HG03025 (cell line): ENCODE data around the gene PTGFRN.
"Not testable (repeated sequence)": the region's sequence is repeated elsewhere in the genome, so short reads cannot be mapped to it uniquely, and the experiment has no call there.

ENCODE experiments used
- ATAC-seq: cut with Tn5 transposase; IDR thresholded peaks from one replicate; pipeline ENCODE4 v1.9.1; 2021; ENCODE audit warnings: mild to moderate bottlenecking, moderate library complexity; ENCODE audit not compliant: unreplicated experiment, low FRiP score

Gene PTGFRN

DNA sequence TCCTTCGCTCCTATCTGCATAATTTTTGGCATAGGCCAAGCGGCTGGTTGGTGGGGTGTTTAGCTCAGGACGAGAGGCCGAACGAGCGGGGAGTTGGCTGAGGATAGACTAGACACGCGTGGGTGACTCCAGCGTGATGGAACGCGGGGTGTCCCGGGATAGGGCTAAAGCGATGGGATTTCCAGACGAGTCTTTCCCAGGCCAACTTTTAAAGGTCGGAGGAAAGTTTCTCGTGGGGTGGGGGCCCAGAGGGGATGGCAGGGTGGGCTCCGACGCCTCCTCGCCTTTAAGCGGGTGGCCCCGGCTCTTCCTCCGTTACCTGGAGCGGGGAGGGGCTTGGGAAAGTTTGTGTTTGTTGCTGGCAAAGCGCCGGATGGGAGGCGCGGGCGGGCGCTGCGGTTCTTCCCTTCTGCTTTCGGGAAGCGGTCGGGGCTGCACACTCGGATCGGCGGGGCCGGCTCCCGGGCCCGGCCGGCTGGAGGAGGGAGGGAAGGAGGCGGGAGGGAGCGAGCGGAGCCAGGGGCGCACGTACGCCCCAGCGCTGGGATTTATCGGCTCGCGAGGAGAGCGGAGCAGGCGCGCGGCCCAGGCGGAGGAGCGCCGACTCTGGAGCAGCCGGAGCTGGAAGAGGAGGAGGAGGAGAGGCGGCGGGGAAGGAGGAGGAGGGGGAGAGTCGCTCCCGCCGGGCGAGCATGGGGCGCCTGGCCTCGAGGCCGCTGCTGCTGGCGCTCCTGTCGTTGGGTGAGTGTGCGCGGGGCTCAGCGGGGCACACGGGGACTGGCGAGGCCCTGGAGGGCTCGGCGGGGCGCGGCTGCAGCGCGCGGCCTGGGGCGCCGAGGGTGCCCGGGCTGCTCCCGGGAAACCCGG lies at the start of gene PTGFRN:
TSS of gene PTGFRN (plus strand) at position 405 of the 867 bp plus-strand sequence. CDS start at position 693, 288 bp downstream.
- ATAC-seq, result no peak

DNA sequence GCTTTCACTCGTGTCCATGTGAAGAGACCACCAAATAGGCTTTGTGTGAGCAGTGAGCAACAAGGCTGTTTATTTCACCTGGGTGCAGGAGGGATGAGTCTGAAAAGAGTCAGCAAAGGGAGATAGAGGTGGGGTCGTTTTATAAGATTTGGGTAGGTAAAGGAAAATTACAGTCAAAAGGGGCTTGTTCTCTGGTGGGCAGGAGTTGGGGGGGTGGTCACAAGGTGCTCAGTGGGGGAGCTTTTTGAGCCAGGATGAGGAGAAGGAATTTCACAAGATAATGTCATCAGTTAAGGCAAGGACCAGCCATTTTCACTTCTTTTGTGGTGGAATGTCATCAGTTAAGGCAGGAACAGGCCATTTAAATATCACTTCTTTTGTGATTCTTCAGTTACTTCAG lies 49.5 kb upstream of the PTGFRN start:
- ATAC-seq, result not testable (repeated sequence)

DNA sequence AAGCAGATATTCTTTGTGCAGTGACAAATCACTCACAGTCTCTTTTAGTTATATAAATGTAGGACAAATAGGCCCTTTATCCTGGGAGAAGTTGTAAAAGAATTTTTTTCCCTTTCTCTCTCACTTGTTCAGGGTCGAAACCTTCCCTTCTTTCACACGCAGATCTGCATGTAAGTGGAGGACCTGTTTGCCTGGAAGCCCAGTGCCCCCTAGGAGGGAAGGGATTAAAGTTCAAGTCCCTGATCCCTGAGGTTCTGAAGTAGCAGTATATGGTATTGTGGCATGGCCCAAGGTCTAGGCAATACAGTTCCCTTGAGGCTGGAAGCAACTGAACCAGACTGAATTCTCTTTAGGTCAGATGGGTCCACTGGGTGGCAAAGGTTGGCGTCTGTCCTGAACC lies 48.6 kb upstream of the PTGFRN start:
- ATAC-seq, result no peak

DNA sequence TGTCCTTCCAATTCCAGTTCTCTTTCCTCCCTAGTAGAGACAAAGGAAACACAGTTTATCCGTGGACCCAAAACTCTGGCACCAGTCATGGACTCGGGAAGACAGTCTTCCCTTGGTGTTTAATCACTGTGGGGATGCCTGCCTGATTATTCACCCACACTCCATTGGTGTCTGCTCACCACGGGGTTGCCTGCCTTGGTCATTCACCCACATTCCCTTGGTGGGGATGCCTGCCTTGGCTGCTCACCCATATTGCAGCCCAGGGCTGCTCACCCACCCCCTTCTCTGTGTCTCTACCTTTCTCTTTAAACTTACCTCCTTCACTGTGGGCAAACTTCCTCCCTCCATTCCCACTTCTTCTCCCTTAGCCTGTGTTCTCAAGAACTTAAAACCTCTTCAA lies 46.7 kb upstream of the PTGFRN start:
- not testable (repeated sequence) for ATAC-seq

DNA sequence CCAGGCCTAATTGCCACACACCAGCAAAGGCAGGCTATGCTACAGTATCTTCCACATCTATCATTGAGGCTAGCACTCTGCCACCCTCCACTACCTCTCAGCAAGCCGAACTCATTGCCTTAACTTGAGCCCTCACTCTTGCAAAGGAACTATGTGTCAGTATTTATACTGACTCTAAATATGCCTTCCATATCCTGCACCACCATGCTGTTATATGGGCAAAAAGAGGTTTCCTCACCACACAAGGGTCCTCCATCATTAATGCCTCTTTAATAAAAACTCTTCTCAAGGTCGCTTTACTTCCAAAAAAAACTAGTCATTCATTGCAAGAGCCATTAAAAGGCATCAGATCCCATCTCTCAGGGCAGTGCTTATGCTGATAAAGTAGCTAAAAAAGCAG lies 43.2 kb upstream of the PTGFRN start:
- ATAC-seq, result not testable (repeated sequence)

DNA sequence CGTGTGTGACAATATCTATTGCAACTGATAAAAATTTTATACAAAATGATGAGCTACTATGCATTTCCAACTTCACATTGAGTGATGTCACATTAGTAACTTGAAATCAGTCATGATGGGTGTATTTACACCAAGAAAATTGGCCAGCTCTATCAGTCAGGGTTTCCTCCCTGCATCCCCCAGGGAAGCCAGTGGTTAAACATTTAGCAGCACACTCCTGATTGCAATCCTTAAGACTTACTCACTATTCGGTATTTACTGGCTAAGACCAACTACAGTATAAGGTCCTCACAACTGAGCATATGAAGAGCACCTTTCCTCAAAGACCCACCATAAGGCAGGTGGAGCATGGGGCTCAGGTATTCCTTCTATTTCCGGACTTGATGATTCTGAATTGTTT lies 41.3 kb upstream of the PTGFRN start:
- no peak for ATAC-seq

DNA sequence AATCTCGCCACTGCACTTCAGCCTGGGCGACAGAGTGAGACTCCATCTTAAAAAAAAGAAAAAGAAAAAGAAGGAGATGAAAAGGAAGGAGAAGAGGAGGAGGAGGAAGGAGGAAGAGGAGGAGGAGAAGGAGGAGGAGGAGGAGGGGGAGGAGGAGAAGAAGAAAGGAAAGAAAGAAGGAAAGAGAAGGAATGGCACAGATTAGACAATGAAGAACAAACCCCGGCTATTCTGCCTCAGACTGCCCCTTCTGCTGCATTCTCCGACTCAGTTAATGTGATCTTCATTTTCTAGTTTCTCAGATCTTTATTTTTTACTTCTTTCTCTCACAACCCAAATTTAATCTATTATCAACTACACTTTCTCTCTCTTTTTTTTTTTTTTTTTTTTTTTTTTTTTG lies 40.1 kb upstream of the PTGFRN start:
- ATAC-seq, result no peak

DNA sequence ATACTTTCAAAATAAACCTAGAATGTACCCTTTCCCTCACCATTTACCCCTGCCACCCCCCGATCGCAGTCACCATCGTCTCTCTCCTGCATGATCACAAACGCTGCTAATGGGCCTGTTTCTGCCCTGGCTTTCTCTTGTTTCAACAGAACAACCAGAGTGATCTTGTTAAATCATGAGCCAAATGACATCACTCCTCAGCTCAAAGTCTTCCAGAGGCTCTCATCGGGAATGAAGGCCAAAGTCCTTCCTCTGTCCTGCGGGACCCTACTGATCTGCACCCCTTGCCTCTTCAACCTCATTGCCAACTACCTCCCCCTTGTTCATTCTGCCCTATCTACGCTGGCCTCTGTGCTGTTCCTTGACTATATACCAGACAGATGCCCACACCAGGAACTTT lies 39.4 kb upstream of the PTGFRN start:
- ATAC-seq, result no peak

DNA sequence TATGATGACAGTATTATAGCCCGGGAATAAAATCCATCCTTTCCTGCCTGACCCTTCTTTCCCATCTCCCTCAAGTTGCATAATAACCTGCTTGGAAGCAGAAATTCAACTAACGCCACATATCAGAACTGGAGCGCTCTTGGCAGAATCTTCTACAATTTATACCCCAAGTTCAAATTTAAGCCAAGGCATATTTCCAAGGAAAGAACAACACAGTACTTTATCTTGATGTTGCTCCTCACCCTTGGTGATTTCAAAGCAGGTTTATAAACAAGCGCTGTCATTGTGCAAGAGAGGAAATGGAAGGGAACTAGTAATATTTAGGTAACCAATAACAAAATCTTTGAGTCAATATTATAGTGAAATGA lies 38.0 kb upstream of the PTGFRN start:
- ATAC-seq, result no peak

DNA sequence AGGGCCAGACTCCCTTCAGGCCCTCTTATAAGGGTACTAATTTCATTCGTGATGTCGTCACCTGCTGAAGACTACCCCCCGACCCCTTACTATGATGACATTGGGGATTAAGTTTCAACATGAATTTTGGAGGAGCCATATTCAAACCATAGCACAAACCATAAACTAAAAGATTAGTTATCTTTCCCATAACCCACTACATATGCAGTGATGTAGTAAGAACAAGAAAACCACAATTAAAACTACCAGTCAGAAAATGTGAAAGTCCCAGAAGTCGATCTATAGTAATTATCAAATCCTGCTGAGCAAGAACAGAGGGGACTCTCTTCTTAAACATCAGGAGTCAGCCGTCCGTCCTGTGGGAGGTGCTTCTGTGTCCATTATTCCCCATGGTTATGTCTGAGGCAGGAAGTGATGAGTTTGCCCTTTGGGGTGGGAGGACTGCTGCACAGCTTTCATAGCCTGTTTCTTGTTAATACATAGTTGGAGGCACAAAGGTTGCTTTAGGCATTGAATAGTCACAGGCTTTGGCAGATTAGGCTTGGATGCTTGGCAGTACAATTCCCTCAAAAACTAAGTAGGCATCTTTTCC lies 35.9 kb upstream of the PTGFRN start:
- no peak for ATAC-seq

DNA sequence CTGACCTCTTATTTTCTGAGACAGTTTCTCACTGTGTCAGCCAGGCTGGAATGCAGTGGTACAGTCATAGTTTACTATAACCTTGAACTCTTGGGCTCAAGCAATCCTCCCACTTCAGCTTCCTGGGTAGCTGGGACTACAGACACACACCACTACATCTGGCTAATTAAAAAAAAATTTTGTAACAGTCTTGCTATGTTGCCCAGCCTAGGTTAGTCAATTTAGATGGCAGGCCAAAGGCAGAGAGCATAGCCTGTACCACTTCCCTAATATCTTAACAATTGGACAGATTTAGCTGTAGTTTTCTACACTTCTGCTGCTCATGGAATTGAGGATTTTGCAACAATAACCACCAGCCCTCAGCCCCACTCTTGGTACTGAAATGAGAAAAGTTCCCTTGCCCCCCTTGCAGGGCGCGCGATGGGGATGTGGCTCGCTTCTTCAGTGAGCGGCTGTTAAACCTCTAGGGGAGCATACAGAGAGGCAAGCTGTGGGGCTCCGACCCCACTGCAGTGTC lies 34.9 kb upstream of the PTGFRN start:
- no peak for ATAC-seq

DNA sequence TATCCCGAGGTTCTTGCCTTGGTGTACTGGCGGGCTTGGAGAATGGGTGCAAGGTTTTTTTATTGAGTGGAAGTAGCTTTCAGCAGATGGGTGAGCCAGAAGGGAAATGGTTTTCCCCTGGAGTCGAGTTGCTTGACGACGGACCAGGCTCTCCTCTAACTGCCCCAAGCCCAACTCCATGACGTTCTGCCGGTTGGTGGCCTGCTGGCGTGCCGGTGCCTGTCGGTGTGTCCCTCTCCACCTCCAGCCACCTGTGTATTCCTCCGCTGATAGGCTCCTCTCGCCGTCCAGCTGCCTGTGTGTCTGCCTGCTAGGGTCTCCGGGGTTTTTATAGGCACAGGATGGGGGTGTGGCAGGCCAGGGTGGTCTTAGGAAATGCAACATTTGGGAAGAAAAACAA lies 34.3 kb upstream of the PTGFRN start:
- ATAC-seq, result no peak

DNA sequence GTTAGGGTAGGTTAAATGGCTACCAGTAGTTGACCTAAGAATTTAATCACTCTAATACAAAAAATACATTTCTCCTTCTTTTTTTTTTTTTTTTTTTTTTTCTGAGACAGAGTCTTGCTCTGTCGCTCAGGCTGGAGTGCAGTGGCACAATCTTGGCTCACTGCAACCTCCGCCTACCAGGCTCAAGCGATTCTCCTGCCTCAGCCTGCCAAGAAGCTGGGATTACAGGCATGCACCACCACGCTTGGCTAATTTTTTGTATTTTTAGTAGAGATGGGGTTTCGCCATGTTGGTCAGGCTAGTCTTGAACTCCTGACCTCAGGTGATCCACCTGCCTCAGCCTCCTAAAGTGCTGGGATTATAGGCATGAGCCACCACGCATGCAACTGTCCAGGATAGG lies 33.8 kb upstream of the PTGFRN start:
- ATAC-seq, result not testable (repeated sequence)

DNA sequence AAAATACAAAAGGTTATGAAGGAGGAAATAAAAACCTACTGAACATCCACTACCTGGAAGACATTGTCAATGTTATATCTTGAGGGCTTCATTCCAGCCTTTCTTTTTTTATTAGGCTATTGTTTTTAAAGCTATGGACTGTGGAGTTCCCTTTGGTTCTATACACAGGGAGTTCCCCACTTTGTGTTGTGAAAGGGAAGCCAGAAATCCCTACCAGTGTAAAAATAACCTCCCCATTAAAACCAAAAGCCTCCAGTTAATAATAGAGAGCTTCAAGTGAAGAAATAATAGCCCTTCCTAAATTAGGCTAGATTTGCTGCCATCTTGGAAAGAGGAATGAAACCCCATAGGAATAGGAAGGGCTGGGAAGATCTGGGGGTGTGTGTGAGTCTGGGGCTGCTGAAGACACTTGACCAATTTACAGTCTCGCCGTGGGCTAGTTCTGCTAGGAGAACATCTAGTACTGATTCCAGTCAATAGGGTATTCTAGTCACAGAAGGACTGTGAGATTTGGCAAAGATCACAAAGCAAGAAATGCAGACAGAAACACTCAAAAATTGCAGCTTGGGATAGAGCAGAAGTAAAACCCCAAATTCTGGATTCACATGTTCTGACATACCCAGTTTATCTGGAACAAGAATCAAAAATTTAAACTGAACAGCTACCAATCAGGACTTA lies 32.4 kb upstream of the PTGFRN start:
- no peak for ATAC-seq

DNA sequence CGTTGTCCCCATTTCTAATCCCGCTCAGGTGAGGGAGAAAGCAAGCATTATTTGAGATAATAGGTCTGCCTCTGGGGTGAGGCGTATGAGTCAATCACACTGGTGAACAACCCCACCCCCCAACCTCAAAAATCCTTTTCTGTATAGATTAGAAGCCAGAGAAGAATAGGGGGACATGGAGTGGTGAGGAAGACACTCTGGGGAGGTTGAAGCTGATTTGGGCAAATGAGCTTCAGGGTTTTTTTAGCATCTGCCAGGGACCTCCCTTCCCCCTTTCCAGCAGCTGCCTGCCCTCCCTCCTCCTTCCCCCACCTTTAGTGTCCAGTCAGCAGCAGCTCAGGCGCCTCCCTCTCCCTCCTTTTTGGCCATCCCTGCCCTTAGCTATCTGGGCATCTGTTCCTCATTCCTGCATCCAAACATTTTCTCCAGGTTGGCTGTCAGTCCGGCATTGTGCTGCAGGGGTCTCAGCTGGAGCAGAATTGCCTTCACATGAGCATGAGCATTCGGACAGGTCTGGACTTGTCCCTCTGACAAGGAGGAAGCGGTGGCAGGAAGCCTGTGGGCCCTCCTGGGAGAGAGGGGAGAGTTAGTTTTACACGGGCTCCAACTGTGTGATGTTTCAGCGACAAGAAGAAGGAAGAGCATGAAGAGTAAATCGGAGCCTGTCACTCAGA lies 30.8 kb upstream of the PTGFRN start:
- ATAC-seq, result no peak

DNA sequence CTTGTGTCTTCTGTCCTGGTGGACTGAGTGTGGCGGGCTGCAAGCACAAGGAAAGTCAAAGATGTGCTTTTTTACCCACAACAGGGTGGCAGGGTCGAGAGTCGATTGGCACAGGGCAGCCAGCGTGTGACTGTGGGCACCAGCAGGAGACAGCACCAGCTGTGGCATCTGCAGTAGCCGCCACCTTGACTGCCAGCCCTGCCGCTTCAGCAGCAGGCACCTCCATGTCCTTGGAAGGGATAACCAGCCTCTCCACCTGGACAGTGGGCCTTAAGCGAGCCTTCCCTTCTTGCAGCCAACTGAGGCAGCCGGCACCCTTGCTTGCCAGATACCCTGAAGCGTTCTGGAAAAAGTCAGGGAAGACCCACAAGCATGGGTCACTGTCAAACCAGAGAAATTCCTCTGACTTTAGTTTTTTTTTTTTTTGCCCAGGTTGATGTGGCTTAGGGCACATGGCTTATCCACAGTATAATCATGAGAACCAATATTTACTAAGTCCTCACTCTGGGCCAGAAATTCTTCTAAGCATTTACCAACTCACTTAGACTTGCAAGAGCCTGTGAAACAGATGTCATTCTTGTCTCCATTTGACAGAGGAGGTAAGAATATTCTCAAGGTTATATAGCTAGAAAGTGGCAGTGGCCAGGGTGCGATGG lies 30.1 kb upstream of the PTGFRN start:
- no peak for ATAC-seq

DNA sequence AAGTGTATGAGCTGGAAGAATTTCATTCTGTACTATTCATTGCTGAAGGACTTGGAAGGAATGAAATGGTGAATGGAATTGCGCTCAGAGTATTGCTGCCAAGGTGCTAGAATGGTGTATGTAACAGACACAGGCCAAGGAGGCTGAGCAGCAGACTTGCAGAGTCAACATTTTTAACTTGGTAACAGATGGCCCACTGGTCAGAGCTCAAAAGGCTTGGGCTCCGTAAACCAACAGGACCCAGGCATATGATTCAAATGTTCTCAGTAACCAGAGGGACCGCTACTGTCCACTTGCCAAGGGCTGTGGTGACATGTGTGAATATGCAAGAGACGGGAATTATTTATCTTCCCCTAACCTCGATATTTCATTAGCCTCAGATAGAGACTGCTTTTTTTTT lies 28.8 kb upstream of the PTGFRN start:
- ATAC-seq, result no peak

DNA sequence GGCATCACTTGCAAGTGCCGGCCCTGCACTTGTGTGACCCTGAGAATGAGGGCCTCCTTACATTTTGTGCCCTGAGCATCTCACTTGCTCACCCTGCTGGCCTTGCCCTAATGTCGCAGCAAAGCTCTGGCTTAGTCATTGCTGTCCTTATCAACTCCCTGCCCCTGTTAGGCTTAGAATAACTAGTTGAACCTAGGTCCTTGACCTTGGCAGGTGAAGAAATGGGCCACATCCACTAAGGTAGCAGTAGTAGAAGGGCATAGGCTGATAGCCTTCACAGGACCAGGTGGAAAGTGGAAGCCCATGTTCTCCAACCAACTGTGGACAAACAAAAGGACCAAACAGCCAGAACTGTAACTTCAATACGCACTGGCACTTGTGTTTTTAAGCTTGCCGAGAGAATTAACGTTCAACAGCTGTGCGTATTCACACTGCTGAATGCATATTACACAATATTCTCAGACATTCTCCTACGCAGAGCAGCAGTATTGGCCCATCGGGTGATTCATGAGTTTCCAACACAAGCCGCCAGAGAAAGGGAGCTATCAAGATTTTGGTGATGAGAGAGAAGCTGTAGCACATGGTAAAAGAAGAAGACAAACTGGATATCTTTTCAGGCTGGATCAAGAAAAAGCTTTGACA lies 27.7 kb upstream of the PTGFRN start:
- ATAC-seq, result no peak

DNA sequence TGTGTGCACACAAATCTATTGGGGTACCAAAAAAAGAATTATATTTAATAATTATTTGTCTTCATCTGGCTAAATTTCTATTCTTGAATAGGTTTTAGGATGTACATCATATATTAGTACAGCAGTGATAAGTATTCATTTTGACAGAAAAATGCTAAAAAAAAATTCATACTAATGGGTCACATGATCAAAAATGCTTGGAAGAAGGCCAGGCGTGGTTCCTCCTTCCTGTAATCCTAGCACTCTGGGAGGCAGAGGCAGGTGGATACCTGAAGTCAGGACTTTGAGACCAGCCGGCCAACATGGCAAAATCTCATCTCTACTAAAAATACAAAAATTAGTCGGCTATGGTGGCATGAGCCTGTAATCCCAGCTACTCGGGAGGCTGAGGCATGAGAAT lies 26.9 kb upstream of the PTGFRN start:
- no peak for ATAC-seq
